ENCODE data around the gene SRPRB.

The SRPRB gene

DNA sequence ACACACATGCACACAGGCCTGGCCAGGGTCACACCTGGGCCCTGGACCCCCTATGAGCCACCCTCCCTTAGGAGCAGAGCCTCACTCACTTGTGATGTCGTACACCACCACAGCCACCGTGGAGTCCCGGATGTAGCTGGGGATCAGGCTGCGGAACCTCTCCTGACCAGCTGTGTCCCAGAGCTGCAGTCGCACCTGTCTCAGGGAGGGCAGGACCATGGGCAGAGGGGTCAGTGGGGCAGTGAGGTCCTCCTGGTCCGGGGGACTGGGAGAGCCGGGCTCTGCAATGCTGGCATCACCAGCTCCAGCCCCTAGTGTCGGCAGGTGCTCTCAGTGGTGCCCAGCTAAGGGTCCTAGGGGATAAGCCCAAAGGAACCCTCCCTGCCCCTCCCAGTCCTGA lies 35.6 kb downstream of the SRPRB start:
- H3K27ac ChIP-seq = no peak overlapping the region
- TF ChIP-seq, protein P1, sequence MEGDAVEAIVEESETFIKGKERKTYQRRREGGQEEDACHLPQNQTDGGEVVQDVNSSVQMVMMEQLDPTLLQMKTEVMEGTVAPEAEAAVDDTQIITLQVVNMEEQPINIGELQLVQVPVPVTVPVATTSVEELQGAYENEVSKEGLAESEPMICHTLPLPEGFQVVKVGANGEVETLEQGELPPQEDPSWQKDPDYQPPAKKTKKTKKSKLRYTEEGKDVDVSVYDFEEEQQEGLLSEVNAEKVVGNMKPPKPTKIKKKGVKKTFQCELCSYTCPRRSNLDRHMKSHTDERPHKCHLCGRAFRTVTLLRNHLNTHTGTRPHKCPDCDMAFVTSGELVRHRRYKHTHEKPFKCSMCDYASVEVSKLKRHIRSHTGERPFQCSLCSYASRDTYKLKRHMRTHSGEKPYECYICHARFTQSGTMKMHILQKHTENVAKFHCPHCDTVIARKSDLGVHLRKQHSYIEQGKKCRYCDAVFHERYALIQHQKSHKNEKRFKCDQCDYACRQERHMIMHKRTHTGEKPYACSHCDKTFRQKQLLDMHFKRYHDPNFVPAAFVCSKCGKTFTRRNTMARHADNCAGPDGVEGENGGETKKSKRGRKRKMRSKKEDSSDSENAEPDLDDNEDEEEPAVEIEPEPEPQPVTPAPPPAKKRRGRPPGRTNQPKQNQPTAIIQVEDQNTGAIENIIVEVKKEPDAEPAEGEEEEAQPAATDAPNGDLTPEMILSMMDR (conservative IDR thresholded peaks at IDR 0.05) = no peak

DNA sequence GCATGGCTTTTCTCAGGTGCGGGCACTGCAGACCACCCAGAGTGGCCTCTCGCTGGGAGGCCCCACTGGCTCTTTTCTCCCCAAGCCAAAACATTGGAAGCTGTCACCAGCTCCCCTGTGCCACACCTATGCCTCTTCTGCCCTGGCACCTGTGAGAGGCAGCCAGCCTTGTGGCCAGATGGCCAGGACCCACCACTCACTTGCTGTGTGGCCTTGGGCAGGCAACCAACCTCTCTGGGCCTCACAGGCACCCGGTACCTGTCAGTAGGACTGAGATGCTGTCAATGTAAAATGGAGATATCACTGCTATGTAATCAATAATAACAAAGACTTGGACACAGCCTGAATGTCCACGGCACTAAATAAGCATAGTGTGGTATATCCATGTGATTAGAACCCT lies 36.5 kb downstream of the SRPRB start:
- no peak overlapping the region for H3K27ac ChIP-seq
- TF ChIP-seq, protein P1 (conservative IDR thresholded peaks at IDR 0.05) = no peak

DNA sequence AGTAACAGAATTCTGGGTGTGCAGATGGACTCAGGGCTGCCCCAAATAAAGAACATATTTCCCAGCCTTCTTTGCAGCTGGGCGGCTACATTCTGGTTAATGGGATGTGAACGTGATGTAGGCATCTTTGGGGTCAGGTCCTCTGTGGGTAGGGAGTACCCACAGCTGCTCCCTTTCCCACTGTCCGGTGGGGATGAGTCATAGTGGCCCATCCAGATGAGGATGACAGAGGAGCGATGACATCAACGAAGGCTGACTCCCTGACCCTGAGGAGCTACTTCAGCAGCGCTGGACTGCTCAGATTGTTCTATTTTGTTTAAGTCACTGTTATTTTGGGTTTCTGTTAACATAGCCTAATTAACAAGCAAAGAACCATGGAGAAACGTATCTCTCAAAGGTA lies 38.0 kb downstream of the SRPRB start:
- TF ChIP-seq, protein P1 (conservative IDR thresholded peaks at IDR 0.05) = no peak
- H3K27ac ChIP-seq = no peak overlapping the region

DNA sequence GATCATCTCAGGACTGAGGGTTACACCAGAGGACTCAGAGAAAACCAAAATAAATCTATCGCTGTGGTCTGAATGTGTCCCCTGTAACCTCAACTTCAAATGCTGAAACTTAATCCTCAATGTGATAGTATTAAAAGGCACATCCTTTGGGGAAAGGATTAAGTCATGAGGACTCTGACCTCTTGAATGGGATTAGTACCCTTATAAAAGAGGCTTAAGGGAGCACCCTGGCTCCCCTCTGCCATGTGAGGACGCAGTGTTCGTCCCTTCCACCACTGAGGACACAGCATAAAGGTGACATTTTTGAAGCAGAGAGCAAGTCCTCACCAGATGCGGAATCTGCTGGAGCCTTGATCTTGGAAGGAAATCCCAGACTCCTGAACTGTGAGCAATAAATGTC lies 39.5 kb downstream of the SRPRB start:
- H3K27ac ChIP-seq = no peak overlapping the region
- TF ChIP-seq, protein P1 (conservative IDR thresholded peaks at IDR 0.05) = no peak

DNA sequence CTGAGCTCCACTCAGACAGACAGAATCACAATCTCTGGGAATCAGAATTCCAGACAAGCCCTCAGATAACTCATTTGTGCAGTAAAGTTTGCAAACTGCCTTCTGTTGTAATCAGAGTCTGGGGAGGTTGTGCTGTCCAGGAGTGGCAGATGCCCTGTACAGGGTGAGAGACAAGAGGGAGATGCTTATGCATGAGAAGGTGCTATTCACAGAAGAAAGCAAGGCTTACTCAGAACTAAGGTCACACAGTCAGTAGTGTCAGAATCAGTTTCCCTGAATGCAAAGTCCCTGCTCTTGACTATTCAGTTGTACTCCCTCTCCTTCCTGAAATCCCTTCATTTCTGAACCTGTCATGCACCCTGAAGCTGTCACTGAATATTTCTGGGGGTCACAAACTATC lies 43.7 kb downstream of the SRPRB start:
- TF ChIP-seq, protein P1 (conservative IDR thresholded peaks at IDR 0.05) = no peak
- H3K27ac ChIP-seq = no peak overlapping the region

DNA sequence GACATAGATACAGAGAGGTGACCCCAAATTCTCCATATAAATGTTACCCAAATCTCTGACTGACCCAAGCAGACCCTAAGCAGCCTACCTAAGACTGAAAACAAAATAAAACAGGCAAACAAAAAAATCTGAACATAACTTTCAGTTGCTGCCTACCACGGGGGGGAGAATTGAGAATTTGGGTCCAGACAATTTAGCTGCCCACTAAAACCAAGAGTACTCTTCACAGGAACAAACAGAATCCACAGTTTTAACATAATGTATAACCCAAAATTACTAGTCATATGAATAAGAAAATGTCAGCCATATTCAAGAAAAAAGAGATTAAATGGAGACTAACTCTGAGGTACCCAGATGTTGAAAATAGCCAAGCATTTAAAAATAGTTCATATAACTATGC lies 44.4 kb downstream of the SRPRB start:
- TF ChIP-seq, protein P1 (conservative IDR thresholded peaks at IDR 0.05) = no peak
- H3K27ac ChIP-seq = no peak overlapping the region

DNA sequence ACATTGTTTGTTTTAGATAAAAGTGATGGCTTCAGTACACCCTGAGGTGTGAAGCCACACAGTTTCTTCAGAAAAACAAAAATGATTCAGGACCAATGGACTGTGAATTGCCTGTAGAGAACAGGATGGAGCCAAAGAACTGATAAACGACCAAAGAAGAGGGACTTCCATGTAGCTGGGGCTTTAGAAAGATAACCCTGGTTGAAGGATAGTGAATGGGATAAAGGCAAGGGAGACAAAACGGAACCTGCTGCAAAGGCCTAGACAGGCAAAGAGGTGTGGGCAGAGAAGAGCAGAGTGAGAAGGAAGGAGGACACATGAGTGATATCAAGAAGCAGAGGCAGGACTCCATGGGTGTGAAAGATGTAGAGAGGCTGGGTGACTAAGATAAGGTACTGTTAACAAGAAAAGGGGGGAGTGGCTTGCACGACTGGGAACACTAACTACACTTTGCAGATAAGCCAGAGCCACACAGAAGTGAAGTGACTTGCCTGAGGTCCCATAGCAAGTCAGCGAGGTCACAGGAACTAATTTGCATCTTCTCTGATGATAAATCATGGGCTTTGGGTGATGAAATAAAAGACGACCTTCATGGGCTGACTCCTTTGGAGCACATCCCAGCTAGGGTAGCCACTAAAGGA lies 45.8 kb downstream of the SRPRB start:
- TF ChIP-seq, protein P1 (conservative IDR thresholded peaks at IDR 0.05) = no peak
- H3K27ac ChIP-seq = no peak overlapping the region
